Activated CD4-positive, alpha-beta T cell treated with anti-CD3 and anti-CD28 coated beads, Interleukin-2, amount 50 U/mL, for 1 hour (primary cell): Measurements from ENCODE around the gene ATP2B2.

Experiments
- DNase-seq: peaks from one replicate; pipeline ENCODE4 v3.0.0-alpha.2; 2020

ATP2B2 gene

GRCh38 chr3:10356461-10356981 is 148.9 kb downstream of the ATP2B2 start:
- DNase-seq, result no peak

DNA sequence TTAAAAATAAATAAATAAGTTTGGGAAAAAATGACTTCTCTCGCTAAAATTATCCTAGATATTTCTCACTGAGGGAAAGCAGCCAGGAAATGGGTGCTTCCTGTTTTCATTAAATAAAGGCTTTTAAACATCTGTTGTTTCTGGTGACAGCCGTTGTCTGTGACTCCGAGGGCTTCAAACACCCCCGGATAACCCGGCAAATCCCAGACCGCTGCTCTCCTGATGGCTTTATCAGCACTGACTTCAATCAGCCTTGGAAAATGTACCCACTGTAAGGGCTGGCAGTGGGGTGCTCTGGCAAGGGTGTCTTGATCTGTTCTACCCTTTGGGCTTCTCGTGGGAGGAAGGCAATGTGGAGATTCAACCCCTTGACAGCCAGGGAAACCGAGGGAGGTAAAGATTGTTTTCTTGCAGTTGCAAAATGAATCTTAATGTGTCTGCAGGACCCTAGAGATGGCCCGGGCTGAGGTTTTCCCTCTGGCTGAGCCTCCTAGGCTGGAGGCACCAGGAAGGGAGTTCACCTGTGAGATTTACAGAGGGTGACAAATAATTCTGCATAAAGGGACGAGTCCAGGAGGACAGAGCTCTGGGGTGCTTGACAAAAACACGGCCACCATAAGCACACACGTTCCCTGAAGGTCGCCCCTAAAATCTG is 150.9 kb downstream of the ATP2B2 start:
- DNase-seq, result no peak

- no peak for DNase-seq
Observed at GRCh38 chr3:10353661-10354360, 151.6 kb downstream of the ATP2B2 start.

GRCh38 chr3:10353160-10353559 is 152.2 kb downstream of the ATP2B2 start:
- no peak for DNase-seq

- no peak for DNase-seq
Observed at GRCh38 chr3:10352146-10352911, 153.1 kb downstream of the ATP2B2 start.

GRCh38 chr3:10351013-10351735 is 154.2 kb downstream of the ATP2B2 start:
- DNase-seq, result no peak

GRCh38 chr3:10350324-10350985 is 154.9 kb downstream of the ATP2B2 start:
- DNase-seq, result no peak

DNA sequence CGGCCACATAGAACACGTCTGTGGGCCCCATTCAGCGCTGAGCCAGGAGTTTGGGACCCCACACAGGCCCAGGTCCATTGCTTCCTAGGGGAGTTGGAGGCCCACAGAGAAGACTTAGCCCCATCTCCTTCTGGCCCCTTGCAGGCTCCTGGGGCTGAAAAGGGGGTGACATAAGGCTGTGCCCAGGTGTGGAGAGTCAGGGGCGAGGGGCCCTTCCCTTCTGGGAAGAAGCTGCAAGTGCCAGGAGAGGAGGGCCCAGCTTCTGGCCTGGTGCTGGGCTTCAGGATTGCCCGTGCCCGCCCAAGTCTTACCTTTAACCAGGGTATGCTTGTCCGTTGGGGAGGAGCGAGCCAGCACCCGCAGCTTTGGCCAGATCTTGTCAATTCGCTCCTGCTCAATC is 155.6 kb downstream of the ATP2B2 start:
- no peak for DNase-seq

DNA sequence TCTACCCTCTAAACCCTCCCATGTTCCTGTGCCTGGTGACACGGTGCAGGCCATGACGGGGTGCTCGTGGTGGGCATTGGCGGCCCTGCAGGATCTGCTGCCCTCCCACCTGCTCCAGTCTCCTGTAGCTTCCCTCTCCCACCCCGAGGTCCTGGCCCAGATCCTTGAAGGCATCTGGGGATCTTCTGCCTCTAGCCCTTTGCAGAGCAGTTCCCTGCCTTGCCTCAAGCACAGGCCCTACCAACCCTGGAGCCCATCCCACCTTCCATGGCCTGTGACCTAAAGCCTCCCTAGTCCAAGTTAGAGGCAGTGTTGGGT is 157.0 kb downstream of the ATP2B2 start:
- DNase-seq, result no peak

DNA sequence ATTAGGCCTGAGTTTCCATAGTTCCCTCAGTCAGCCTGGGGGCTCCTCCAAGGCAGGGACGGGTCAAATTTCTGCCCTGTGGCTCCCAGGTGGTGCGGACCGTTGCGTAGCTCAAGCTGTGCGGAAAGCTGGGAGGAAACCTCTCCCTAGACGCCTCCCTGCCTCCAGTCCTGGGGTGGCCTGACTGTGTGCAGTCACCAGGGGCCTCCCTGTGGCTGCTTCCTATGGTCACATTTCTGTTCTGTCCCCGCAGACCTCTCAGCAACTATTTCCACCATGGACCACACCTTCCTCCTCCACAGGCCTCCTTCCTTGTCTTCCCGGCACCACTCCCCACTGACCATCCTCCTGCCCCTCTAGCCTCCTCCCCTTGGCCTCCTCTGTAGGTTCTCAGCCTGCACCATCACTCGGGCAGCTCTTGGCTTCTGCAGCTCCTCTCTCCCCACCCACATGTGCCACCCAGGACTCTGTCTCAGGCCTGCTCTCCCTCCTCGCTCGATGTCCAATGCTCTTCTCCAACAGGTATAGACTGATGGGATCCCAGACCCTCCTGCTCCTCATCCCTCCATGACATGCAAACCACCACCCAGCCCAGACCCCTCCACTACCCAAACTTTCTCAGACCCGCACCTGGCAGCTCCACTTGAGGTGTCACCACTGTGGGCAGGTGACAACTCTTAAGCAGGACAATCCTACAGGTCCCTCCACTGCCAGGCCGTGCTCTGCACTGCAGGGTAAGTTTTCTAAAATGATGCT is 157.6 kb downstream of the ATP2B2 start:
- DNase-seq, result no peak

GRCh38 chr3:10345911-10346310 is 159.5 kb downstream of the ATP2B2 start:
- DNase-seq, result no peak

DNA sequence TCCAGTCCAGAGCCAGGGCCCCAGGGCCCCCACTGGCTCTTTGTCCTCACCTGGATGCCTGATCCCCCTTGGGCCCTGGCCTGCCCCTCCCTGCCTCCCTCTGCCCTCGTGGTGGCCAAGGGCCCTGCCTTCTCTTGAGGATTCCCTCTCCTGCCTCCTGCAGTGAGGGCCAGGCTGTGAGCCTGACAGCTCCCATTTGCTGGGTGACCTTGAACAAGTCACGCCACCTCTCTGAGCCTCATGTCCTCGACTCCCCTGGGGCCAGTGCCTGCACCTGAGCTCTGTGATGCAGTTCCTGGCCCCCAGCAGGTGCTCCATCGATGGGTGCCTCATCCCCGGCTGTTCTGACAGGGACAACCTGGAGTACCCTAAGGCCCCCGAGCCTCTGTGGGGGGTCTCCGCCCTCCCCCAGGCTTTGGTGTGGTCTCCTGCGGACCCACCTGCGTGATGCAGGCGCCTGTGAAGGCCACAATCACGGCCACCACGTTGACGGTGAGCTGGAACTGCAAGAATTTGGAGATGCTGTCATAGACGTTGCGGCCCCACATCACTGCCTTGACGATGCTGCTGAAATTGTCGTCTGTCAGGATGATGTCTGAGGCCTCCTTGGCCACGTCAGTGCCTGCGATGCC is 160.3 kb downstream of the ATP2B2 start:
- DNase-seq, result no peak

DNA sequence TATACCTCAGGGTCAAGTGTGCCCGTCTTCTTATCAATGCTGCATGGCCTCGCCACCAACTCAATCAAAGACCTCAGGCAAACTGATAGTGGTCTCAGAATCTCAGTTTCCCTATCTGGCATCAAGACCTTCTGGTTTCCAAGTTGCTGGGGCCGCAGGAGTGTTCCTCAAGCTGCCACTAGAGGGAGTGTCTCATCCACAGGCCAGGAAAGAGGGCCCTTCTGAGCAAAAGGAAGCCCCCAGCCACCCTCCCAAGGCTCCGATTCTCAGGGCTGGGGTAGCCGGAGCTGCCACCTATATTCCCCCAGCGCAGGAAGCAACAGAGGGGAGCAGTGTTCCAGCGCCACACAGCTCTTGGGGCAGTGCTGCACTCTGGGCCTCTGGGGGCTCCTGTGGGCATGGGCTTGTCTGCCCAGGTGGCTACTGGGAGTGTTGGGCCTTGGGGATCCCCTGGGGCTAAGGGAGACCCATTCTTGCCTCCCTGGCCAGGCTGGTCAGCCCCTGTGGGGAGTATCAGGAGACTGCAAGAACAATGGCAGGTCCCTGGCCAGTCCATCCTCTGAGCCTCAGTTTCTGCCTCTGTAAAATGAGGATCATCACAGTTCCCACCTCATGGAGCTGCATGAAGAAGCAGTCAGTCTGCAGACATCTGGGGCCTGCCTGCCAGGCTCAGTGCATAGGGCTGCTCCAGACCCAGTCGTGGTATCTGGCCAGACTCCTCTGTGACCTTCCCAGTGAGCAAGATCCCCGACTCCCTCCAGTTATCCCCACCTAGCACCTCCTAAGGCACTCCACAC is 161.0 kb downstream of the ATP2B2 start:
- peak; percentile 56 for DNase-seq

DNA sequence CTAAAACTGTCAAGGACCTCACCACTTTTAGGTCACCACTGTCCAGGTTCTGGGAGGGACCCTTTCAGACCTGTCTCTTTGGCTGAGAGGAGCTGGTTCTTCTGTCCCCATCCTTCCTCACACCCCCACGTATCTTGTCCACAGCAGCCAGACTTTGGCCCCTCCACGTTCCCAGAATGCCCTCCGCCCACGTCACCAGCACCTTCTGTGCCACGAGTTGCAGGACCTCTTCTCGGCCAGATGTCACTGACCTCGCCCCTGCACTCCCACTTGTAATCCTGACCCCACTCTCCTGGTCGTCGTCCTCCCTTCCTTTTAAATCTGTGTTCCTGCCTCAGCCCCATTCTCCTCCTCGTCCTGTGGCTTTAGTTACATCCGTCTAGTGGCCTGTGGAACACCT is 161.9 kb downstream of the ATP2B2 start:
- DNase-seq, result no peak

GRCh38 chr3:10342781-10343180 is 162.6 kb downstream of the ATP2B2 start:
- DNase-seq, result no peak

DNA sequence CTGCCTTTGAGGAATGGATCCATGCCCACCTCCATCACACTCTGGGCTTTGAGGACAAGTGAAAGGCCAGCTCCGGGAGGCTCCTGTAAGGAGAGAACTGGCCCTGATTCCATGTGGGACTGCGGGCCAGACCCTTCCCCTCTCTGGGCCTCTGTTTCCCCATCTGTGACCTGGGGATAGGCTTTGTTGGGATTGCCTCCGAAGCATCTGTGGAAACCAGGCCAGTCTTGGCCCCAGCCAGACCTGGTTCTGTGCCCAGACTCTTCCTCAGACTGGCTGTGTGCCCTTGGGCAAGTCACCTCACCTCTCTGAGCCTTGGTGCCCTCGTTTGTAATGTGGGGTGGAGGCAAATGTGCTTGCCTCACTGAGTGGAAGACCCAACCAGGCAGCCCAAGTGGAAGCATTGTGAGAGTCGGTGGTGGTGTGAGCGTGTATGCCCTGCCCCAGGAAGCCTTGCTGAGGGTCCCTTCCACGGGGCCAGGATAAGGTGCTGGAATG is 163.4 kb downstream of the ATP2B2 start:
- DNase-seq, result no peak

DNA sequence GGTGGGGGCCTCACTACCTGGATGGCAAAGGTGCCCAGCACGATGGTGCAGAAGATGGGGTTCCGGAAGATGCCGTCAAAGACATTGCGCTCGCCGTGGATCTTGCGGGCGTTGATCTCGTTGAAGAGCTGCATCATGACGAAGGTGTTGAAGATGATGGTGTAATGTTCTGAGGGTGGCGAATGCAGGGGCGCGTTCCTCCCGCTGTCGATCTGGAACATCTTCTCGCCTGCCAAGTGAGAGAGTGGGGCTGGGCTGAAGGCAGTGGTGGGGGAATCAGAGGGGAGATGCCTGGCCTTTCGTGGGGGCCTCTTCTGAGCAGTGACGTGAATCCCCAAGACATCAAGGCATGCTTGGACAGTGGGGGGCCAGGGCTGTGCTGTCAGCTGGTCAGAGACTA is 164.9 kb downstream of the ATP2B2 start:
- no peak for DNase-seq

DNA sequence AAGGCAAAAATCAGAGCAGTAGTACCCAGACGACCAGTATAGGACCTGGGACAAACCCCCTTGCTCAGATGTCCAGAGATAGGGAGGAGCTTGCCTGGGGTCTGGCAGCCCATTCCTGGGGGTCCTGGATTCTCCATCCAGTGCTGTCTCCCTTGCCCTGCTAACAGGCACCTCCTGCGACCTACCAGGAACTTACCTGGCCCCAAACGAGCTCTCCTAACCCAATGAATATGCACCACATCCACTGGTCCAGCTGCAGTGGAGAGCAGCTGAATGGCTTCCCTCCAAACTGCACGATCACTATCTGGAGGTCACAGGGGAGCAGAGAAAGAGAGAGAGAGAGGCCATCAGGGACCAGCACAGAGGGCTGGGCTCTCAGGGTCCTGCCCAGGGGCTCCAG is 165.3 kb downstream of the ATP2B2 start:
- DNase-seq, result no peak

GRCh38 chr3:10339376-10339955 is 165.9 kb downstream of the ATP2B2 start:
- DNase-seq, result no peak
